Tibial nerve (tissue), 3 donors: Measurements from ENCODE around the gene KCNQ1.

Experiments used
- POLR2A ChIP-seq, 2 donors: fragments of 450-650 bp; IDR thresholded peaks; one replicate each; pipeline ENCODE4 v1.6.1; 2017; ENCODE audit warnings: antibody characterized with exemption in 2 of 2, mild to moderate bottlenecking in 2 of 2, moderate library complexity in 2 of 2
- TF ChIP-seq, protein P1 (sequence below), 5 experiments: fragments of 200-600 bp in 3 of 5; fragments of 450-650 bp in 2 of 5; sonication (generic) in 3 of 5; IDR thresholded peaks; one replicate each; pipeline ENCODE4 v1.5.1; 2016 to 2019; ENCODE audit warnings: antibody characterized with exemption in 5 of 5, mild to moderate bottlenecking in 3 of 5, moderate library complexity in 2 of 5

DNA sequence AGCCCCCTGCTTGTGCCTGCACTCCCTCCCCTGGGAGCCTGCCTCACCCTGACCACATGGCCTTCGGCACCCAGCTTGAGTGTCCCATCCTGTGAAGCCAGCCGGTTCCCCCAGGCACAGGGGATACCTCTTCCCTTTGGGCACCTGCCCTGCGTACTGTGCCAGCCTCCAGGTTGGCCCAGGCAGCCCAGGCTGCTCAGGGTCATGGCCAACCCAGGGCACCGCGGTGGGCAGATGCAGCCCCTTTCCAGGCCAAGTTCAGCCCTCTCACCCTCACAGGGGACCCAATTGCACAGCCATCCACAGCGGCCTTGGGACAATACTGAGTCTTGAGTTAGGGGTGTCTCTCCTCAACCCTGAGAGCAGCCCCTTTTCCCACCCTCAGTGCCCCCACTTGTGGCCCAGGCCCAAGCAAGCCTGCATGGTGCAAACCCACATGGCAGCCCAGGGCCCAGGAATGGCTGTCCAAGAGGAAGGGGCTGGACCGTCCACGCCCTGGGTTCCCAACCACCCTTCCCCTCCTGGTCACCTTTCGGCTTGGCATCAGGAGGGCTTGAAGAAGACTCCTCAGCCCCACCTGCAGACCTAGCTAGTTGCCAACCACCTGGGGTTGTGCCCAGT lies 353.0 kb downstream of the KCNQ1 start:
- TF ChIP-seq, protein P1, sequence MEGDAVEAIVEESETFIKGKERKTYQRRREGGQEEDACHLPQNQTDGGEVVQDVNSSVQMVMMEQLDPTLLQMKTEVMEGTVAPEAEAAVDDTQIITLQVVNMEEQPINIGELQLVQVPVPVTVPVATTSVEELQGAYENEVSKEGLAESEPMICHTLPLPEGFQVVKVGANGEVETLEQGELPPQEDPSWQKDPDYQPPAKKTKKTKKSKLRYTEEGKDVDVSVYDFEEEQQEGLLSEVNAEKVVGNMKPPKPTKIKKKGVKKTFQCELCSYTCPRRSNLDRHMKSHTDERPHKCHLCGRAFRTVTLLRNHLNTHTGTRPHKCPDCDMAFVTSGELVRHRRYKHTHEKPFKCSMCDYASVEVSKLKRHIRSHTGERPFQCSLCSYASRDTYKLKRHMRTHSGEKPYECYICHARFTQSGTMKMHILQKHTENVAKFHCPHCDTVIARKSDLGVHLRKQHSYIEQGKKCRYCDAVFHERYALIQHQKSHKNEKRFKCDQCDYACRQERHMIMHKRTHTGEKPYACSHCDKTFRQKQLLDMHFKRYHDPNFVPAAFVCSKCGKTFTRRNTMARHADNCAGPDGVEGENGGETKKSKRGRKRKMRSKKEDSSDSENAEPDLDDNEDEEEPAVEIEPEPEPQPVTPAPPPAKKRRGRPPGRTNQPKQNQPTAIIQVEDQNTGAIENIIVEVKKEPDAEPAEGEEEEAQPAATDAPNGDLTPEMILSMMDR (IDR thresholded peaks at IDR 0.05) = no peak
- TF ChIP-seq POLR2A (IDR thresholded peaks at IDR 0.05) = no peak
